HepG2 (cell line): Measurements from ENCODE around the gene USP14. TPM values are rescaled to one million over a fixed set of nuclear protein-coding genes. Genes with fewer than 3 reads are reported as not detected.

Experiments used
- ATF2 ChIP-seq: sonication (generic); formaldehyde crosslinking; IDR thresholded peaks from 2 replicates; pipeline ENCODE4 v1.4.0; 2020; ENCODE audit warnings: missing genetic modification reagents
- FOXK1 ChIP-seq: sonication (generic); formaldehyde crosslinking; IDR thresholded peaks from 2 replicates; pipeline ENCODE4 v1.4.0; 2020; ENCODE audit warnings: low read depth, missing genetic modification reagents, borderline replicate concordance
- KLF16 ChIP-seq, 2 experiments: sonication (generic) in 1 of 2; formaldehyde crosslinking in 1 of 2; IDR thresholded peaks; 2 replicates each; pipeline versions ENCODE4 v1.6.1 to v1.8.0; 2016 to 2023; ENCODE audit warnings: missing genetic modification reagents in 2 of 2, missing compliant biosample characterization in 1 of 2
- MEF2D ChIP-seq: sonication (generic); formaldehyde crosslinking; IDR thresholded peaks from 2 replicates; pipeline ENCODE4 v1.5.1; 2020; ENCODE audit warnings: mild to moderate bottlenecking, missing genetic modification reagents
- MIER2 ChIP-seq: IDR thresholded peaks from 2 replicates; pipeline ENCODE4 v1.6.1; 2016; ENCODE audit warnings: missing biosample characterization, missing genetic modification reagents
- MIER3 ChIP-seq: IDR thresholded peaks from 2 replicates; pipeline ENCODE4 v1.6.1; 2016; ENCODE audit warnings: missing compliant biosample characterization, borderline replicate concordance
- MNT ChIP-seq: fragments of 450-650 bp; IDR thresholded peaks from 2 replicates; pipeline ENCODE4 v1.6.1; 2016
- PITX1 ChIP-seq: sonication (generic); formaldehyde crosslinking; IDR thresholded peaks from 2 replicates; pipeline ENCODE4 v1.5.1; 2020; ENCODE audit warnings: mild to moderate bottlenecking, missing genetic modification reagents
- POGZ ChIP-seq: sonication (generic); formaldehyde crosslinking; IDR thresholded peaks from 2 replicates; pipeline ENCODE4 v1.4.0; 2020; ENCODE audit warnings: mild to moderate bottlenecking, missing genetic modification reagents
- RARA ChIP-seq: IDR thresholded peaks from 2 replicates; pipeline ENCODE4 v1.6.1; 2016; ENCODE audit warnings: missing genetic modification reagents, missing compliant biosample characterization
- SMC3 ChIP-seq: IDR thresholded peaks from 2 replicates; pipeline ENCODE4 v1.6.1; 2011; ENCODE audit warnings: low read length, improper control_type of control experiment
- SP5 ChIP-seq: IDR thresholded peaks from 2 replicates; pipeline ENCODE4 v1.6.1; 2016; ENCODE audit warnings: low read depth, borderline replicate concordance
- THRA ChIP-seq: sonication (generic); formaldehyde crosslinking; IDR thresholded peaks from 2 replicates; pipeline ENCODE4 v1.4.0; 2020; ENCODE audit warnings: missing genetic modification reagents, borderline replicate concordance
- ZMYM3 ChIP-seq: sonication (generic); formaldehyde crosslinking; IDR thresholded peaks from 2 replicates; pipeline ENCODE4 v1.5.1; 2020; ENCODE audit warnings: mild to moderate bottlenecking, missing genetic modification reagents
- ZMYM4 ChIP-seq: sonication (generic); formaldehyde crosslinking; IDR thresholded peaks from 2 replicates; pipeline ENCODE4 v1.8.1; 2023; ENCODE audit warnings: mild to moderate bottlenecking, missing genetic modification reagents
- ZNF292 ChIP-seq: sonication (generic); formaldehyde crosslinking; IDR thresholded peaks from 2 replicates; pipeline ENCODE4 v1.8.1; 2022; ENCODE audit warnings: mild to moderate bottlenecking, low read depth, missing genetic modification reagents, borderline replicate concordance
- ZNF556 ChIP-seq: sonication (generic); formaldehyde crosslinking; IDR thresholded peaks from 2 replicates; pipeline ENCODE4 v1.4.0; 2020; ENCODE audit warnings: mild to moderate bottlenecking, missing genetic modification reagents, borderline replicate concordance
- ZSCAN9 ChIP-seq: IDR thresholded peaks from 2 replicates; pipeline ENCODE4 v1.6.1; 2016; ENCODE audit warnings: borderline replicate concordance
- polyA plus RNA-seq, 8 experiments: library from polyadenylated mRNA; depleted of rRNA in 3 of 8; stranded (reverse) in 7 of 8; unstranded in 1 of 8; fragments of >200 nt; fragmentation: Illumina TruSeq in 4 of 8; extraction: Trizol in 4 of 8; gene quantifications; 2 replicates each; pipeline versions ENCODE4 v1.2.1 to v1.2.3, GENCODE V29; 2011 to 2016; ENCODE audit warnings: low read depth in 4 of 8, missing spikeins in 1 of 8, mixed read lengths in 1 of 8; ENCODE audit not compliant: insufficient read depth in 1 of 8
- total RNA-seq, 5 experiments: library from RNA; depleted of rRNA; stranded (reverse); fragments of >200 nt; fragmentation: Illumina TruSeq; extraction: Trizol; gene quantifications; 2 replicates each; pipeline ENCODE4 v1.2.3, GENCODE V29; 2016; ENCODE audit warnings: low read depth in 1 of 5
- TF ChIP-seq, protein P1 (sequence below): sonication (generic); formaldehyde crosslinking; IDR thresholded peaks from 2 replicates; pipeline ENCODE4 v1.4.0; 2020; ENCODE audit warnings: missing genetic modification reagents
- TF ChIP-seq, protein P2 (sequence below): sonication (generic); IDR thresholded peaks from 2 replicates; pipeline ENCODE4 v1.6.1; 2016; ENCODE audit warnings: low read depth, borderline replicate concordance

Gene USP14
- total and polyA plus RNA-seq, 2 of the 13 experiments (the other 11 are each of a cell fraction or from before 2014, with no cell fraction given), result 14.7 to 16.6 TPM

DNA sequence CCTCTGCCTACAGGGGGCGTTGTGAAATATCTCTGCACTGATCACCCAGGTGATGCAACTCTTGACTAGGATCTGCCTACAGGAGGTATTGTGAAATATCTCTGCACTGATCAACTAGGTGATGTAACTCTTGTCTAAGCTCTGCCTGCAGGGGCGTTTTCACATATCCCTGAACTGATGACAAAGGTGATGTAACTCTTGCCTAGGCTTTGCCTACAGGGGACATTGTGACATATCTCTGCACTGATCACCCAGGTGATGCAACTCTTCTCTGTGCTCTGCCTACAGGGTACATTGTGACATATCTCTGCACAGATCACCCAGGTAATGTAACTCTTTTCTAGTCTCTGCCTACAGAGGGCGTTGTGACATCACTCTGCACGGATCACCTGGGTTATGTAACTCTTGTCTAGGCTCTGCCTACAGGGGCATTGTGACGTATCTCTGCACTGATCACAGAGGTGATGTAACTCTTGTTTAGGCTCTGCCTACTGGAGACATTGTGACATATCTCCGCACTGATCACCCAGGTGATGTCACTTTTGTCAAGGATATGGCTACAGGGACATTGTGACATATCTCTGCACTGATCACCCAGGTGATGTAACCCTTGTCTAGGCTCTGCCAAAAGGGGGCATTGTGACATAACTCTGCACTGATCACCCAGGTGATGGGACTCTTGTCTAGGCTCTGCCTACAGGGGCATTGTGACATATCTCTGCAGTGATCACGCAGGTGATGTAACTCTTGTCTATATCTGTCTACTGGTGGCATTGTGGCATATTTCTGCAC, 49.0 kb upstream of the USP14 start (continued):
- TF ChIP-seq, protein P1, sequence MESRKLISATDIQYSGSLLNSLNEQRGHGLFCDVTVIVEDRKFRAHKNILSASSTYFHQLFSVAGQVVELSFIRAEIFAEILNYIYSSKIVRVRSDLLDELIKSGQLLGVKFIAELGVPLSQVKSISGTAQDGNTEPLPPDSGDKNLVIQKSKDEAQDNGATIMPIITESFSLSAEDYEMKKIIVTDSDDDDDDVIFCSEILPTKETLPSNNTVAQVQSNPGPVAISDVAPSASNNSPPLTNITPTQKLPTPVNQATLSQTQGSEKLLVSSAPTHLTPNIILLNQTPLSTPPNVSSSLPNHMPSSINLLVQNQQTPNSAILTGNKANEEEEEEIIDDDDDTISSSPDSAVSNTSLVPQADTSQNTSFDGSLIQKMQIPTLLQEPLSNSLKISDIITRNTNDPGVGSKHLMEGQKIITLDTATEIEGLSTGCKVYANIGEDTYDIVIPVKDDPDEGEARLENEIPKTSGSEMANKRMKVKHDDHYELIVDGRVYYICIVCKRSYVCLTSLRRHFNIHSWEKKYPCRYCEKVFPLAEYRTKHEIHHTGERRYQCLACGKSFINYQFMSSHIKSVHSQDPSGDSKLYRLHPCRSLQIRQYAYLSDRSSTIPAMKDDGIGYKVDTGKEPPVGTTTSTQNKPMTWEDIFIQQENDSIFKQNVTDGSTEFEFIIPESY (CRISPR knock-in tag), result peak; percentile 78
- peak; percentile 63; the same call in 1 of the 2 replicates for TF ChIP-seq MIER2 (CRISPR knock-in tag)
- peak; percentile 59; the same call in 1 of the 2 replicates for TF ChIP-seq THRA (CRISPR knock-in tag)
- TF ChIP-seq, protein P2, sequence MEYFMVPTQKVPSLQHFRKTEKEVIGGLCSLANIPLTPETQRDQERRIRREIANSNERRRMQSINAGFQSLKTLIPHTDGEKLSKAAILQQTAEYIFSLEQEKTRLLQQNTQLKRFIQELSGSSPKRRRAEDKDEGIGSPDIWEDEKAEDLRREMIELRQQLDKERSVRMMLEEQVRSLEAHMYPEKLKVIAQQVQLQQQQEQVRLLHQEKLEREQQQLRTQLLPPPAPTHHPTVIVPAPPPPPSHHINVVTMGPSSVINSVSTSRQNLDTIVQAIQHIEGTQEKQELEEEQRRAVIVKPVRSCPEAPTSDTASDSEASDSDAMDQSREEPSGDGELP, result peak; percentile 50; the same call in 1 of the 2 replicates
- peak in 1 of 2 experiments; percentile 77; a peak in 1 of 4 replicates for TF ChIP-seq KLF16 (CRISPR knock-in tag; IDR thresholded peaks at IDR 0.05)
- peak; percentile 84 for TF ChIP-seq ZMYM4 (CRISPR knock-in tag)
- TF ChIP-seq ZMYM3 (CRISPR knock-in tag), result peak; percentile 76
- TF ChIP-seq SP5, result peak; percentile 59; the same call in 1 of the 2 replicates
- peak; percentile 37; the same call in 1 of the 2 replicates for TF ChIP-seq SMC3
- TF ChIP-seq ZNF556 (CRISPR knock-in tag), result 0 out of 2 replicates have a peak, but pooled peaks have one; percentile 63
- TF ChIP-seq ZSCAN9 (CRISPR knock-in tag), result peak; percentile 63; the same call in 1 of the 2 replicates
- TF ChIP-seq MNT, result 0 out of 2 replicates have a peak, but pooled peaks have one; percentile 23
- peak; percentile 60 for TF ChIP-seq POGZ (CRISPR knock-in tag)
- TF ChIP-seq MIER3 (CRISPR knock-in tag), result peak; percentile 93; the same call in 1 of the 2 replicates
- TF ChIP-seq PITX1 (CRISPR knock-in tag), result peak; percentile 91; the same call in 1 of the 2 replicates
- TF ChIP-seq ATF2 (CRISPR knock-in tag), result peak; percentile 98
- peak; percentile 95 for TF ChIP-seq RARA (CRISPR knock-in tag)
- peak; percentile 44; the same call in 1 of the 2 replicates for TF ChIP-seq ZNF292 (CRISPR knock-in tag)
- peak; percentile 97 for TF ChIP-seq FOXK1 (CRISPR knock-in tag)
- TF ChIP-seq MEF2D (CRISPR knock-in tag), result peak; percentile 70
